AG09319 (cell line): ENCODE results near the gene DDX50.
A peak's percentile ranks its signal among the peaks of the same experiment; 100 is the strongest.
"Not testable (repeated sequence)": the region's sequence is repeated elsewhere in the genome, so short reads cannot be mapped to it uniquely, and the experiment has no call there.

Experiments
- DNase-seq: peaks from one replicate; pipeline ENCODE4 v3.0.0-alpha.2; 2010; ENCODE audit warnings: low read depth; ENCODE audit errors: extremely low read depth
- CTCF ChIP-seq: IDR thresholded peaks from 2 replicates; pipeline ENCODE4 v1.5.1; 2011; ENCODE audit warnings: low read depth, mild to moderate bottlenecking, inconsistent platforms, low read length, moderate library complexity

The DDX50 gene

GRCh38 chr10:68973975-68974374, 72.9 kb downstream of the DDX50 start:
- TF ChIP-seq CTCF, result no peak
- no peak for DNase-seq

GRCh38 chr10:68975936-68976473, 74.9 kb downstream of the DDX50 start:
- not testable (repeated sequence) for DNase-seq

- DNase-seq, result not testable (repeated sequence)
These were observed 78.6 kb downstream of the DDX50 start for GRCh38 chr10:68979738-68980137.

- no peak for DNase-seq
- TF ChIP-seq CTCF, result peak; percentile 8; the same call in 1 of the 2 replicates
These were observed 80.0 kb downstream of the DDX50 start for GRCh38 chr10:68981074-68981473.

- no peak for TF ChIP-seq CTCF
- DNase-seq, result no peak
These were observed 81.3 kb downstream of the DDX50 start for GRCh38 chr10:68982389-68982788.

- TF ChIP-seq CTCF, result no peak
- no peak for DNase-seq
These were observed 86.5 kb downstream of the DDX50 start for GRCh38 chr10:68987611-68988010.

- DNase-seq, result peak; percentile 93
- peak; percentile 71 for TF ChIP-seq CTCF
These were observed 87.6 kb downstream of the DDX50 start, which contains the start of gene KIFBP for GRCh38 chr10:68988530-68989316. Gene KIFBP (plus strand): TSS chr10:68988803. CDS start chr10:68988833, 30 bp downstream.

- no peak for DNase-seq
- TF ChIP-seq CTCF, result no peak
These were observed 88.3 kb downstream of the DDX50 start for GRCh38 chr10:68989317-68989990.
